Measurements from ENCODE around the gene KIF5A.
"Not testable (repeated sequence)": the region's sequence is repeated elsewhere in the genome, so short reads cannot be mapped to it uniquely, and the experiment has no call there.

The KIF5A gene

GRCh38 chr12:57584690-57585089, 34.8 kb downstream of the KIF5A start:
- no peak for DNase-seq (ENCODE audit: low read depth)

GRCh38 chr12:57585156-57585555, 35.3 kb downstream of the KIF5A start:
- DNase-seq (ENCODE audit: low read depth) = no peak

GRCh38 chr12:57586128-57586527, 36.3 kb downstream of the KIF5A start:
- DNase-seq (ENCODE audit: low read depth) = no peak

GRCh38 chr12:57586832-57587429, 37.1 kb downstream of the KIF5A start:
- DNase-seq (ENCODE audit: low read depth) = no peak

- DNase-seq (ENCODE audit: low read depth) = not testable (repeated sequence)
Observed at GRCh38 chr12:57588951-57589610, 39.2 kb downstream of the KIF5A start.

GRCh38 chr12:57590479-57590863, 40.6 kb downstream of the KIF5A start:
- DNase-seq (ENCODE audit: low read depth) = no peak

GRCh38 chr12:57590864-57591781, 41.3 kb downstream of the KIF5A start, which contains the start of gene PIP4K2C:
Gene PIP4K2C (plus strand): TSS chr12:57591192. CDS start chr12:57591290, 98 bp downstream.
- DNase-seq (ENCODE audit: low read depth) = no peak

GRCh38 chr12:57591782-57592325, 42.0 kb downstream of the KIF5A start:
- DNase-seq (ENCODE audit: low read depth) = no peak

GRCh38 chr12:57592551-57593165, 42.8 kb downstream of the KIF5A start:
- DNase-seq (ENCODE audit: low read depth) = no peak

GRCh38 chr12:57593187-57593586, 43.3 kb downstream of the KIF5A start:
- DNase-seq (ENCODE audit: low read depth) = no peak

GRCh38 chr12:57600395-57600794, 50.6 kb downstream of the KIF5A start:
- no peak for DNase-seq (ENCODE audit: low read depth)

- no peak for DNase-seq (ENCODE audit: low read depth)
Observed at GRCh38 chr12:57602544-57602943, 52.7 kb downstream of the KIF5A start.

GRCh38 chr12:57603324-57603723, 53.5 kb downstream of the KIF5A start:
- no peak for DNase-seq (ENCODE audit: low read depth)

- no peak for DNase-seq (ENCODE audit: low read depth)
Observed at GRCh38 chr12:57603815-57604453, 54.1 kb downstream of the KIF5A start.

GRCh38 chr12:57604454-57604991, 54.7 kb downstream of the KIF5A start, which contains the start of gene DTX3:
Gene DTX3 (plus strand): TSS chr12:57604824. CDS start chr12:57606518, 1,694 bp downstream.
- DNase-seq (ENCODE audit: low read depth) = no peak

GRCh38 chr12:57604992-57605810, 55.4 kb downstream of the KIF5A start:
- DNase-seq (ENCODE audit: low read depth) = no peak

GRCh38 chr12:57605811-57606311, 56.0 kb downstream of the KIF5A start:
- no peak for DNase-seq (ENCODE audit: low read depth)

- no peak for DNase-seq (ENCODE audit: low read depth)
Observed at GRCh38 chr12:57606399-57606798, 56.6 kb downstream of the KIF5A start.

- no peak for DNase-seq (ENCODE audit: low read depth)
Observed at GRCh38 chr12:57606821-57607220, 57.0 kb downstream of the KIF5A start.
